GM21515 (cell line): ENCODE data around the gene SLCO1B3.

Experiments used
- ATAC-seq: cut with Tn5 transposase; IDR thresholded peaks from one replicate; pipeline ENCODE4 v1.9.1; 2021; ENCODE audit not compliant: unreplicated experiment

Gene SLCO1B3

DNA sequence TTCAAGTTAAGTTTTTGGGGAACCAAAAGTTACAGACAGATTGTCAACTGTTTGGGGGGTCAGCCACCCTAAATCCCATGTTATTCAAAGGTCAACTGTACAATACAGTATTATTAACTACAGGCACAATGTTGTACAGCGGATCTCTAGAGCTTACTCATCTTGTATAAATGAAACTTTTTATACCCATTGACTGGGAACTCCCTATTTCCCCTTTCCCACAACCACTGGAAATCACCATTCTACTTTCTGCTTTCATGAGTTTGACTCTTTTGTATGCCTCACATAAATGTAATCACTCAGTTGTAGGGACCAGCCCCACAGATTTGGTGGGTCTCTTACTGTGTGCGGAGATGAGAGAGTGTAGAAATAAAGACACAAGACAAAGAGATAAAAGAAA, 57.8 kb downstream of the SLCO1B3 start:
- ATAC-seq = no peak

DNA sequence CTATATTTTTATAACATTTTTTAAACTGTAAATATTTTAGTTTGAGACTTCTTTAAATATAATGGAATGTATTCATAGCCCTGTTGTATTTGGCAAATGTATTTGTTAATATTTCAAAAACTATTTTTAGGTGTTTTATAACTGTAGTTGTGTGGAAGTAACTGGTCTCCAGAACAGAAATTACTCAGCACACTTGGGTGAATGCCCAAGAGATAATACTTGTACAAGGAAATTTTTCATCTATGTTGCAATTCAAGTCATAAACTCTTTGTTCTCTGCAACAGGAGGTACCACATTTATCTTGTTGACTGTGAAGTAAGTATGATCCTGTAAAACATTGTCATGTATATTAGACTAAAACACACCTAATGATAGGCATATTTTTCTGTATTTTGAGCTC, 72.8 kb downstream of the SLCO1B3 start:
- no peak for ATAC-seq

DNA sequence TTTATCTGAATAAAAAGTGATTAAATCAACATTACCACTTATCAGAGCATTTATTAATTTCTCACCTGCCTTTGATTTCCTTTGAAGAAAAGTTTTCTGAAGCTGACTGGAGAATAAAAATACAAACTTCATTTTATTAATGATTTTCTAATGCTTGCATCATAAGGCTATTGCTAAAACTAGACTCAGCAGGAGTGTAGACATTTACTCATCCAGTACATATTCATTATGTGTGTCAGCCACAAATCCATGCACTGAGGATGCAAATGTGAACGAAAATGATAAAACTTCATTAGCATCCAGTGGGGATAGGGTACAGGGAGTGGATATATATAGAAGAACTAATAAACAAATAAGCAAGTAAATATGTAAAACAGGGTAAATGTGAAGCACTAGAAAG, 74.6 kb downstream of the SLCO1B3 start:
- no peak for ATAC-seq

DNA sequence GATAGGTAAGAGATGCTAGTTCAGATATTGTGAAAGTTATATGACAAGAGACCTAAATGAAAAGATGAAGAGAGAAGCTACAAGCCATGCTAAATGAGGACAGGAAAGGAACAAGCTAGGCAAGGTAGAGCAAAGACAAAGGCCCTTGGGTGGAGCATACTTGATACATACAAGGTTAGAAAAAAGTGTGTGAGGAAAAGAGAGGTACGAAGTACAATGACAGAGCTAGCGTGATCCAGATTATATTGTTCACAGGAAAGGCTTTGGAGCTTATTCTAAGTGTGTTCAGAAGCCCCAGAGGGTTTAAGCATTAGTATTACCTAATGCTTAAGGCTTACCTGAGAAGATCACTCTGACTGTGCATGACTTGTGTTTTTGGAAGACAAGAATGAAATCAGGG, 75.0 kb downstream of the SLCO1B3 start:
- ATAC-seq = no peak

DNA sequence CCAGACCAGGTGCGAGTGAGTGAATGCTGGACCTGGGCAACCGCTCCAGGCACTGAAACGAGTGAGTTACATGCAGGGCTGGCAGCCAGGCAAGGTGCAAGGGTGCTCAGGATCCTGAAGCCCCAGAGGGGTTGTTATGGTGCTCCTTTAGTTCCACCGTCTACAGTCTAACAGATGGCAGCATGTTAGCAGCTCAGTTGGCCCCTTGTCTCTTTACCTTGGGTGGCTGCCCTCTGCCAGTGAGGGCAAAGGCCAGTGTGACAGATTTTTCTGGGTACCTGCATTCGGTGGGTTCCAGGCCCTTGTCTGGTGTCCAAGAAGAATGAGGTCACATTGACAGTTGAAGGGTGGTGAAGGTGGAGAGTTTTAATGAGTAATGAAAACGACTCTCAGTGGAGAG, 106.8 kb downstream of the SLCO1B3 start:
- no peak for ATAC-seq

DNA sequence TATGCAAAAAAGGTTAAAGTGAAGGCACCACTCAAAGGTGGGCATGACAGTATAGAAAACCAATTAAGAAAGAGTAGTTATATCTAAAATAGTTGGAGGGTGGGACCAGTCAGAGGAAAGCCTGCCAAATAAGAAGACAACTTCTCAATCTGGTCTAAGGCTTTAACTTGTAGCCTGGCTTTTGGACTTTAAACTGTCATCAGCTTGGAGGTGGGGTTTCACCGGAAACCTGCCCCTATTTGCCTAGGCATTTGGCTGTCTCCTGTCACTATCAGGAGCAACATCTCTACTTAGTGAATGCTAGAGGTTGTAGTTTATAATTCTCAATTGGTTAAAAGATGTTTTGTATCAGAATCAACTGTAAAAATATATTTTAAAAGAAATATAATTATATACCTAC, 107.3 kb downstream of the SLCO1B3 start:
- ATAC-seq = no peak

DNA sequence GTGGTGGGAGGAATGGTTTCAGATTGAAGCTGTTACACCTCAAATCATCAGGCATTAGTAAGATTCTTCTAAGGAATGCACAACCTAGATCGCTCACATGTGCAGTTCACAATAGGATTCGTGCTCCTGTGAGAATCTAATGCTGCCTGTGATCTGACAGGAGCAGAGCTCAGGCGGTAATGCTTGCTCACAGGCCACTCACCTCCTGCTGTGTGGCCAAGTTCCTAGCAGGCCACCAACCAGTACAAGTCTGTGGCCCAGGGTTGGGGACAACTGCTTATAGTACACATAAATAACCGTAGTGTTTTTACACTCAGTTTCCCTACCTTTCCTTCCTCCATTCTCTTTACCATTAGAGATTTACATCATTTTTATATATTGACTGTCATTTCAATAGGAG, 121.4 kb downstream of the SLCO1B3 start:
- ATAC-seq = no peak

DNA sequence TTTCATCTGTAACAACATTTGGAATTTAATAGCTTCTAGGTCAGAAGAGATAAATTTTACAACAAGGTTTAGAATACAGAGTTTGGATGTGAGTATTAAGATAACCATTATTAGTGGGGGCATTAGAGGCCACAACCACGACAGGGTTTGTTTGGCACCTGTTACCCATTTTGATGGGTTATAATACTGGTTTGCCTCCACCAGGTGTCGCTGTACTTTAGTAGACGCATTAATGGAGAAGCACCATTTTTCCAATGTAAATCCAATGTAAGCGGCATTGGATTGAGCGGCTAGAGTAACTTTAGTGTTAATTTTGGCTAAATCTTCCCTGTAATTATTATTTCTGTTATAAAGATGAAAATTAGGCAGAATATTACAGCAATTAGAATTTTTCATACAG, 136.2 kb downstream of the SLCO1B3 start:
- no peak for ATAC-seq

DNA sequence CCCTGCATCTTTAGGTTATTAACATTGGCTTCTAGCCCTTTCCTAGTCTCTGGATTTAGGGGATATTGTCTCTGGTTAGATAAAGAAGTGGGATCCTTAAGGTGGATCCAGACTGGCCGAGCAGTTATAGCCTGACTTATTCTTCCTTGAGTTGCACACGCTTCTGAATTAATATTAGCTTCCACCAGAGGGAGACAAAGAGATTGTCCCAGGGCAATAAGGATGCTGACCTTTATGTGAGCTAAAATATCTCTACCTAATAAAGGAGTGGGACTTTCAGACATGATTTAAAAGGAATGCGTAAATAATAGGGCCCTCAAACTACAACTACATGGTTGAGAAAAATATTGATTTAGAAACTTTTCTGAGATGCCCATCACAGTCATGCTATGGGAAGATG, 139.7 kb downstream of the SLCO1B3 start:
- ATAC-seq = peak; percentile 85

DNA sequence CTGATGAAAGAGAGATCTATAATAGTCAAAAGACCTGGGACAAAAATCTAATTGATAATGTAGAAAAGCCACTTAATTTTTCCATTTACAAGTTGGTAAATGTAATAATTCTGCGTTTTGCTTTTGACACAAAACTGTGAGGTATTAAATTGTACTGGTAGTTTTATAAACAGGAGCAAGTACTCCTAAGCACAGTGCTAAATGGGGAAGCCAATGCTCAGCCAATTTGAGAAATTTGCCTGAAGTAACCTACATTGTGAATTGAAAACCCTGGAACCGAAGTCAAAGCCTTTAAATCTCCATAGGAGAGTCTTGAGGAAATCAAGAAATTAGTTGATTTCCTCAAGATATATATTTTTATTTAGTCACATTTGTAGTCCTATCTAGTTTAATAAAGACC, 152.8 kb downstream of the SLCO1B3 start:
- ATAC-seq = no peak

DNA sequence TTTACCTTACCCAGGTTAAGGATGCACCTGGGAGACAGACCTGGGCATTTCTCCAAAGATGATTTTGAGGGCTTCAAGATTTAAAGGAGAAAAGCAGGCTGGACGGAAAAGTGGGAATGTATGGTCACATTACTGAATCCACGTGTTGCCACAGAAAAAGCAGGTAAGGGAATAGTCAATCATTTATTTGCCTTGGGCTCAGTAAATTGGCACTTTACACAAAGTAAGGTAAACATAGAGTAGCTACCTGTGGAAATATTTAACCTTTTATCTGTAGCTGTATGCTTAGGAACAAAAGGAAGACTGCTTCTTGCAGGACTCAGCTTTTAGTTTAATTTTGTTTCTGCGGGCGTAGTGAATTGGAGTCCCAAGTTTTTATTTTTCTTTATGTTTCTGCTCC, 153.3 kb downstream of the SLCO1B3 start:
- no peak for ATAC-seq
